ENCODE data around the gene BHLHE23. TPM values are rescaled to one million over a fixed set of nuclear protein-coding genes. Genes with fewer than 3 reads are reported as not detected.

Gene BHLHE23
- total and polyA plus RNA-seq, 5 donors, result not detected

DNA sequence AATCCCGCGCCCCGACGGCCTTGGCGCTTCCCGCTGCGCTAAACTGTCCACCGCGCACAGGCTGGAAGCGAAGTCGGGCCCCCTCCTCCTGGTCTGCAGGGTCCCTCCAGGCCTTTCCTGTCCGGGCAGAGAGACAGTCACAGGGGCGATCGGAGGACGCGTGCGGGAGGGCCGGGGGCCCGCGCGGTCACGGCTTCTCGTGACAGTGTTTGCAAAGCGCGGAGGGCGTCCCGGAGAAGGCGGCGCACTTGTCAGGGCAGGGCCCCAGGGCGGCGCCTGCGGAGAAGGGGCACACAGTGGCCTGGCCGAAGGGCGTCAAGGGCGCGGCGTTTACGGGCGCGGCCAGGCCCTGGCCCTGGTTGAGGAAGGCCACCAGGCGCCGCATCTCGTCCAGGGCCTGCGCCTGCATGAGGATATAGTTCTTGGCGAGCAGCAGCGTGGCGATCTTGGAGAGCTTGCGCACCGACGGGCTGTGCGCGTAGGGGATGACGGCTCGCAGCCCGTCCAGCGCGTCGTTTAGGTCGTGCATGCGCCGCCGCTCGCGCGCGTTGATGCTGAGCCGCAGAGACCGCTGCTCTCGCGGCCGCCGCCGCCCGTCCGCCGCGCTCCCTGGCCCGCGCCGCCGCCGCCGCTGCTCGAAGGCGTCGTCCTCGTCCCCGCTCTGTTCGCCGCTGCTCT, 763 bp downstream of the BHLHE23 start:
- peak in 1 of 3 donors; percentile 32 for DNase-seq
- intact Hi-C loops (cut with DNase I), result loop anchor here in 3 of 4 donors (5.0 kb wide), 3 partner anchors 109 to 134 kb away; no protein-coding TSS in a partner anchor
- no peak for ATAC-seq
- Histone ChIP-seq H3K4me3 (ENCODE audit: low read length) (no peak overlapping the region), H3K27ac (ENCODE audit: low read length) (no peak overlapping the region), H3K27me3 (ENCODE audit: control insufficient read depth, insufficient read depth) (no peaks in the 10 kb centered on the region), H3K4me1 (ENCODE audit: control insufficient read depth, insufficient read depth, low read length) (no peaks in the 10 kb centered on the region), H3K9me3 (ENCODE audit: control insufficient read depth, low read length) (no peaks in the 10 kb centered on the region)
- WGBS, result 2% methylated on average over 90 of the region's 90 CpGs

DNA sequence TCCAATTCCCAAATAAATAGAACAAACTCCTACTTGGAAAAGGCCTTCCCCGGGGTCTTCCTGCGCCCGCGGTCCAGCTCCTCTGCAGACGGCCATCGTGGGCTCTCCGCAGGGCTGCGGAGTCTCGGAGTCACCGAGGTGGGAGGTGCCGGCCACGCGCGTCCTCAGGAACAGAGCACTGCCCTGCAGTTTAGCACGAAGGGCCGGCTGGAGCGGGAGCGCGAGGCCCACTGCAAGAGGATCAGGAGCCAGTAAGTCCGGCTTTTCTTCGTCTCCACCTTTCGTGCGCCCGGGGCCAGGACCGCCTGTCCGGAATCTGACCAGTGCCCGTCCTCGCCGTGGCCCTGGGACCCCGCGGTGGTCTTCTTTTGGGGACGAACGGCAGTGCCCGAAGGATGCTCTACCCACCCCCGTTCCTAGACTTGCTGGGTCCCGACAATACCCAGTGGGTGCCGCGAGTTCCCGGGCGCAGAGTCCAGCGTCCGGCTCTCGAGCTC, 1.4 kb downstream of the BHLHE23 start:
- H3K4me3 ChIP-seq (ENCODE audit: low read length), result no peak overlapping the region
- H3K27me3 ChIP-seq (ENCODE audit: control insufficient read depth, insufficient read depth), result no peaks in the 10 kb centered on the region
- H3K9me3 ChIP-seq (ENCODE audit: control insufficient read depth, low read length), result no peaks in the 10 kb centered on the region
- DNase-seq, result peak in 2 of 3 donors; percentile 12 to 44
- intact Hi-C loops (cut with DNase I), result loop anchor here in 3 of 4 donors (5.0 kb wide), 3 partner anchors 108 to 133 kb away; no protein-coding TSS in a partner anchor
- 3% methylated on average over 43 of the region's 43 CpGs for WGBS
- H3K27ac ChIP-seq (ENCODE audit: low read length), result no peak overlapping the region
- ATAC-seq, result no peak
- no peaks in the 10 kb centered on the region for H3K4me1 ChIP-seq (ENCODE audit: control insufficient read depth, insufficient read depth, low read length)

DNA sequence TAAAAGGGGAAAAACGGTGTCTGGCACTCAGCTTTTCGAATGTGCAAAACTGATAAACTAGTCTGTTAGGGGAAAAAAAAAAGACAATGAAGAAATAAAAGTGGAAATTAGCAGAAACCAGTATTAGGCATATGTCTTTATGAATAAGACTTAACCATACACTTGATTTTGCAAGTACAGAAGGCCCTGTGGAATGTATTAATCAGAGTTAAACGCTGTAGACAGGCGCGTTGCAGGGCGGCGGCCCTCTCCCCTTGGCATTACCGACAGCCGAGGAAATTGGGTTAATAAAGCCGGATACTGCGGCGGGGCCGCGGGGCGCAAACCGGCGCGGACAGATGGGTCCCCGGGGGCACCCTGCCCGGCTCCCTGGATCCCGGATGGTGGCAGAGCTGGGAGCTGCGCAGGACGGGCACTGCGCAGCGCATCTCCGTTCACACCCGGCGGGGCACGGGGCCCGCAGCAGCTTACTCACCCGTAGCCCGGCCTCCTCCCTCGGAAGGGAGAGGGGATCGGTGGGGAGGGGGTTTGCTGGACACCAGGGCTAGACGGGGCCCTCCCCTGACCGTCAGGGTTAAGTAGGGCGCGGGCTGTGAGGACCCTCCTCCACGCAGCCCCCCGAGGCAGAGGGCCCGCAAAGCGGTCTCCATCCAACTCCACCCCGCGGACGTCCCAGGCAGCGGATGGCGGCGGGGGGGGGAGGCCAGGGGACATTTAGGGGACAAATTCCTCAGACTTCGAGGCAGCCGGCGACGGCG, 2.0 kb downstream of the BHLHE23 start:
- whole genome bisulfite sequencing, result 5% methylated on average over 53 of the region's 53 CpGs
- no peaks in the 10 kb centered on the region for H3K4me1 ChIP-seq (ENCODE audit: control insufficient read depth, insufficient read depth, low read length)
- peak in 2 of 3 donors; percentile 33 to 43 for DNase-seq

DNA sequence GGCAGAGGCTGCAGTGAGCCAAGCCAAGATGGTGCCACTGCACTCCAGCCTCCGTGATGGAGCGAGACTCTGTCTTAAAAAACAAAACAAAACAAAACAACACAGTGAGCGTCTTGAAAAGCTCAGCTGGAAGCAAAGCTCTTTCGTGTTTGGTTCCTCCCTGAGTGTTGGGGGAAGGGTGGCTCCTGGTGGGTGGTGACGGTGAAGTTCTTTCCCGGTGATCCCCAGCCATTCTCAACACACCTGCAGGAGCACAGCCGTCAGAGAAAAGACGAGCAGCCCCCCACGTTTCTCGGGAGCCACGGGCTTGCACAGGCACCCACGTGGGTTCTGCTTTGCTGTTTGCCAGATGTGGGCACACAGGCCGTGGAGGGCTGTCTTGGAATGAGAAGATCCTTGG, 3.2 kb downstream of the BHLHE23 start:
- WGBS, result 18% methylated on average over 13 of the region's 13 CpGs

More for the DNA sequence above, 2.0 kb downstream of the BHLHE23 start:
- ATAC-seq, result no peak
- no peaks in the 10 kb centered on the region for H3K9me3 ChIP-seq (ENCODE audit: control insufficient read depth, low read length)
- no peaks in the 10 kb centered on the region for H3K27me3 ChIP-seq (ENCODE audit: control insufficient read depth, insufficient read depth)
- intact Hi-C loops (cut with DNase I), result loop anchor here in 3 of 4 donors (5.0 kb wide), 3 partner anchors 107 to 132 kb away; no protein-coding TSS in a partner anchor
- no peak overlapping the region for H3K4me3 ChIP-seq (ENCODE audit: low read length)
- H3K27ac ChIP-seq (ENCODE audit: low read length), result no peak overlapping the region

DNA sequence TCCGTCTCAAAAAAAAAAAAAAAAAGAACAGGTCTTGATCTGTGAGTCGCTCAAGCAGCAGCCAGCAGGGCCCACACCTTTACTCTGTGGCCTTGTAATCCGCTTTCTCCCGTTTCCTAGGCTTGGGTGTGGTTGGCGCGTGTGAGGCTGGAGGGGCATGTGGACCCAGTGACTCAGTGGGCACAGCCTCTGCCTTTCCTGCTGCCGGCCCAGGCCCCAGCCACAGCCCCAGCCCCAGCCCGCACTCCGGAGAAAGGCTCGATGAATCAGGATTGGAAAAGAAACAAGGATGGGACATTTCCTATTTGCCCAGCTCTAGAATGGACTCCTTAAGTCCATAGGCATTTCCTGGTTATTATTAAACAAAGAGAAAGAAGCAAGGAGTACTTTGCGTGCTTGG, 4.3 kb downstream of the BHLHE23 start:
- ATAC-seq (no peak), DNase-seq (peak in 1 of 3 donors; percentile 20)
- Histone ChIP-seq H3K4me1 (ENCODE audit: control insufficient read depth, insufficient read depth, low read length) (no peaks in the 10 kb centered on the region), H3K27ac (ENCODE audit: low read length) (no peak overlapping the region), H3K4me3 (ENCODE audit: low read length) (no peak overlapping the region), H3K27me3 (ENCODE audit: control insufficient read depth, insufficient read depth) (no peaks in the 10 kb centered on the region), H3K9me3 (ENCODE audit: control insufficient read depth, low read length) (no peaks in the 10 kb centered on the region)
- intact Hi-C loops (cut with DNase I), result no loop called here
- WGBS, result 80% methylated on average over 11 of the region's 11 CpGs

More for the DNA sequence above, 3.2 kb downstream of the BHLHE23 start:
- Histone ChIP-seq H3K9me3 (ENCODE audit: control insufficient read depth, low read length) (no peaks in the 10 kb centered on the region), H3K4me3 (ENCODE audit: low read length) (no peak overlapping the region), H3K4me1 (ENCODE audit: control insufficient read depth, insufficient read depth, low read length) (no peaks in the 10 kb centered on the region), H3K27ac (ENCODE audit: low read length) (no peak overlapping the region), H3K27me3 (ENCODE audit: control insufficient read depth, insufficient read depth) (no peaks in the 10 kb centered on the region)
- peak in 1 of 3 donors; percentile 3 for DNase-seq
- intact Hi-C loops (cut with DNase I), result no loop called here
- ATAC-seq, result no peak

DNA sequence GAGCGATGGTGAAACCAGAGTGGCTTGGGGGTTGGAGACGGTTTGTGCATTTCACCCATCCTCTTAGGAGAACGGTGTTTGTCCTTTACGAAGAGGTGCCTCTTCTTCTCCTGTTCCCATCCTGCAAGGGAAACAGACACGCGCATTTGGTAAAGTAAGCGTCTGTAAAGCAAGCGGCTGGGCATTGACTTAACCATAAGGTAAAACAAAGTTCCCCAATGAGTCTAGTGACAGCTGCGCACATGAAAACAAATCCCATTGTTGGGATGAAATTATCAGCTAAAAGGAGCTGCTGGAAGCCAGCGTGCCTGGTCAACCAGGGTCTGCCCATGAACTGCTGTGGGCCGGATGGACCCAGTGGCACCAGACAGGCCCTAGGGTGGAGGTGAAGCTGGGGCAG, 5.8 kb downstream of the BHLHE23 start:
- no peak overlapping the region for H3K27ac ChIP-seq (ENCODE audit: low read length)
- H3K27me3 ChIP-seq (ENCODE audit: control insufficient read depth, insufficient read depth), result no peaks in the 10 kb centered on the region
- DNase-seq (no peak), ATAC-seq (no peak)
- H3K4me1 ChIP-seq (ENCODE audit: control insufficient read depth, insufficient read depth, low read length), result no peaks in the 10 kb centered on the region
- intact Hi-C loops (cut with DNase I), result no loop called here
- WGBS, result 49% methylated on average over 11 of the region's 11 CpGs
- no peaks in the 10 kb centered on the region for H3K9me3 ChIP-seq (ENCODE audit: control insufficient read depth, low read length)
- H3K4me3 ChIP-seq (ENCODE audit: low read length), result no peak overlapping the region

DNA sequence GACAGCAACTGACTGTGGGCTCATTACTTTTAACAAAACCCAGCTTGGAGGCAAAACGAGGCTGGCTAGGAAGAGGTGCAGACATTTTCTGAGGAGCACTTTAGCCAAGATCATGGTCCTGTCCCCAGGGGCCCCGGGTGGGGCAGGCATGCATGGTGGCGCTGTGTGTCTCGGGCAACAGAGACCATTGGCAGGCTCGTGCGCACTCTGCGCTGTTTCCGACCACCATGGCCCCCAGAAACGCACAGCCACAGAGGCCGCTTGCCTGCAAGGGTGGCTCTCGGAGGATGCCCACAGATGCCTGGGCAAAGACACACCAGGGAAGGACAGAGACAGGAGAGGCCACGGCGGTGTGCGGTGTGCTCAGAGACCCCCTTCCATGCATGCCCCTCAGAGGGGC, 6.7 kb downstream of the BHLHE23 start:
- ATAC-seq, result no peak
- no peaks in the 10 kb centered on the region for H3K4me1 ChIP-seq (ENCODE audit: control insufficient read depth, insufficient read depth, low read length)
- H3K4me3 ChIP-seq (ENCODE audit: low read length), result no peak overlapping the region
- no peak overlapping the region for H3K27ac ChIP-seq (ENCODE audit: low read length)
- no peaks in the 10 kb centered on the region for H3K27me3 ChIP-seq (ENCODE audit: control insufficient read depth, insufficient read depth)
- 85% methylated on average over 14 of the region's 14 CpGs for WGBS
- intact Hi-C loops (cut with DNase I), result no loop called here
- peak in 1 of 3 donors; percentile 32 for DNase-seq
- no peaks in the 10 kb centered on the region for H3K9me3 ChIP-seq (ENCODE audit: control insufficient read depth, low read length)

DNA sequence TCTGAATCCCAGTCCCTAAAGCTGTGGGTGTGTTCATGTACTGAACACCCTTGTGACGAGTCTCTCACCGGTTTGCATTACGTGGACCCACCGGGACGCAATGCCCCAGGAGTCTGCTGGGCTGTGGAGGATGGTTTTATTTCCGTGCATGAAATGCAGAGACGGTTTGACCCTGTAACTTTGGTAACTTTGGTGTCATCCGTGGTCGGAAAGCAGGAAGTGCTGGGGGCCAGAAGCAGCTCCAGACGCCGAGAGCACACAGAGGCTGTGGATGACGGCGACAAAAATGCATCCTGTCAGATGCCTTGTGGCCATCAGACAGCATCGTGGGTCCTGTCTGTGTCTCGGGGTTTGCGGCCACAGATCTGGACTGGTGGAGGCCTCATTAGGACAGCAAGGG, 7.2 kb downstream of the BHLHE23 start:
- WGBS, result 70% methylated on average over 16 of the region's 16 CpGs
- no peak for ATAC-seq

DNA sequence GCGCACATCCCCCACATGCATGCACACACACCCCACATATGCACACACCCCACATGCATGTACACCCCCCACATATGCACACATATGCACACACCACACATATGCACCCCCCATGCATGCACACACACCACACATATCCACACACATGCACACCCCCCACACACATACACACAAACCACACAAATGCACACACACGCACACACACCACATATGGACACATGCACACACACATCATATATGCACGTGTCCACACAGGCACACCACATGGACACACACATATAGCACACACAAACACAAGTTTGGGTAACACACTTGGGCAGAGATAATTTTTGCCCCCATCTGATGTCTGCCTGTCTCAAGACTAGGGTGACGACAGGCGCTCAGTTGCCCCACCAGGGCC, 8.3 kb downstream of the BHLHE23 start:
- Histone ChIP-seq H3K4me3 (ENCODE audit: low read length) (no peak overlapping the region), H3K4me1 (ENCODE audit: control insufficient read depth, insufficient read depth, low read length) (no peaks in the 10 kb centered on the region), H3K9me3 (ENCODE audit: control insufficient read depth, low read length) (no peaks in the 10 kb centered on the region), H3K27me3 (ENCODE audit: control insufficient read depth, insufficient read depth) (no peaks in the 10 kb centered on the region), H3K27ac (ENCODE audit: low read length) (no peak overlapping the region)
- DNase-seq (peak in 1 of 3 donors; percentile 1), ATAC-seq (no peak)
- intact Hi-C loops (cut with DNase I), result no loop called here
- 83% methylated on average over 5 of the region's 5 CpGs for WGBS

More for the DNA sequence above, 7.2 kb downstream of the BHLHE23 start:
- intact Hi-C loops (cut with DNase I), result no loop called here
- Histone ChIP-seq H3K27ac (ENCODE audit: low read length) (no peak overlapping the region), H3K4me1 (ENCODE audit: control insufficient read depth, insufficient read depth, low read length) (no peaks in the 10 kb centered on the region), H3K4me3 (ENCODE audit: low read length) (no peak overlapping the region), H3K9me3 (ENCODE audit: control insufficient read depth, low read length) (no peaks in the 10 kb centered on the region), H3K27me3 (ENCODE audit: control insufficient read depth, insufficient read depth) (no peaks in the 10 kb centered on the region)
- DNase-seq, result peak in 2 of 3 donors; percentile 3 to 14

DNA sequence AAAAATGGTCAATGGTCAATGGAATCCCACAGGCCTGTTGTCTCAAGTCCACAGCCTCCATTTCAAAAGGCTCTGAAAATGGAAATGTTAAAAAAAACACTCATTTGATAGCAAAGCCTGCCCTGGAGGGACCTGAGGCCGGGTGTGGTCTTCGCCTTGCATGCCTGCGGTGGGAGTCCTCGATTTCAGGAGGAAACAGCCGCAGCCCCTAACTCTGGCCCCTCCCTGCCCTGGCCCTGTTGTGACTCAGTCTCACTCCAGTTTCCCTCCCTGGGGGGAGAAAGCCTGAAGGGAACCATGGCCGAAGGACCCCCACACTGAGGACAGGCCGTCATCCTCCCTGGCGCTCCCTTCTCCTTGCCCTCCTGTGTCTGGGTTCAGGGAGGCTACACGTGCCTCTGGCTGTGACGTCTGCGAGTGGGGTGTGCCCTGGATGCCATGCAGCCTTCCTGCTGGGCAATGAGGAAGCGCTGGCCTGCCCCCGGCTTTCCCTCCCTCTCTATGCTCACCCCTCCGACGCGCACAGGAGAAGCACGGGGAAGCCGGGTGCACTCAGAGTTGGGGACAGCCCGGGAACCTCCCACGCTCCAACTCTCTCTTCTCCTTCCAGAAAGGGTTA, 9.2 kb downstream of the BHLHE23 start:
- Histone ChIP-seq H3K27me3 (ENCODE audit: control insufficient read depth, insufficient read depth) (no peaks in the 10 kb centered on the region), H3K9me3 (ENCODE audit: control insufficient read depth, low read length) (no peaks in the 10 kb centered on the region), H3K27ac (ENCODE audit: low read length) (no peak overlapping the region), H3K4me3 (ENCODE audit: low read length) (no peak overlapping the region), H3K4me1 (ENCODE audit: control insufficient read depth, insufficient read depth, low read length) (no peaks in the 10 kb centered on the region)
- WGBS, result 27% methylated on average over 20 of the region's 20 CpGs
- intact Hi-C loops (cut with DNase I), result no loop called here
- DNase-seq (peak in 2 of 3 donors; percentile 54 to 59), ATAC-seq (no peak)

DNA sequence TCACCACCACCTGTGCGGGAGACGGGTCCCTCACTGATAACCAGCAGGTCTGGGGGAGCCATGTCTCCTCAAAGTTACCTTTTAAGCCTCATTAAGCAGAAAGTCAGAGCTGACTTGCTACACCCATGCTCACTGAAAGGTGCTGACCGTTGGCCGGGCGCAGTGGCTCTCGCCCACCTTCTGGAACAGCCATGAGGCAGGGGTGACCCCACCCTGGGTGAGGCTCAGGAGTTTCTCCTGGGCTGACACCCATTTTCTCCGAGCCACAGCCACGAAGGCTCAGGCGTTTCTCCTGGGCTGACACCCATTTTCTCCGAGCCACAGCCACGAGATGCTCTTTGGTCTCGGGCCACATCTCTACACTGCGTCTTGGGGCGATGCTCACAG, 10.2 kb downstream of the BHLHE23 start:
- intact Hi-C loops (cut with DNase I), result no loop called here

More for the DNA sequence above, 10.2 kb downstream of the BHLHE23 start:
- ATAC-seq (no peak), DNase-seq (peak in 1 of 3 donors; percentile 27)
- Histone ChIP-seq H3K4me1 (ENCODE audit: control insufficient read depth, insufficient read depth, low read length) (no peaks in the 10 kb centered on the region), H3K27ac (ENCODE audit: low read length) (no peak overlapping the region), H3K9me3 (ENCODE audit: control insufficient read depth, low read length) (no peaks in the 10 kb centered on the region), H3K4me3 (ENCODE audit: low read length) (no peak overlapping the region), H3K27me3 (ENCODE audit: control insufficient read depth, insufficient read depth) (no peaks in the 10 kb centered on the region)
- WGBS, result 86% methylated on average over 14 of the region's 14 CpGs

All from right cardiac atrium (tissue), 5 donors.